ENCODE measurements around the gene NUB1.

GRCh38 chr7:151388430-151388829 is 46.8 kb downstream of the NUB1 start:
- no peak for TF ChIP-seq POLR2A (IDR thresholded peaks at IDR 0.05)
- no peak for TF ChIP-seq CTCF (IDR thresholded peaks at IDR 0.05)
